IMR-90 (cell line): Measurements from ENCODE around the gene EPB41L4A. TPM values are rescaled to one million over a fixed set of nuclear protein-coding genes. Genes with fewer than 3 reads are reported as not detected.

Experiments
- ATAC-seq: fragments of 200-7000 bp; cut with Tn5 transposase; 2 replicates; pipeline ENCODE4 v1.9.1; 2020; ENCODE audit warnings: low read depth, mild to moderate bottlenecking, moderate library complexity
- BruUV-seq: library from RNA; stranded (reverse); fragments of 400-500 nt; replicated peaks from 2 replicates; lab custom pipeline; 2021; lab: Mats Ljungman, UMichigan
- CTCF ChIA-PET: fragments of 300-600 bp; formaldehyde crosslinking; extraction: SDS; loops from one replicate; lab custom pipeline; 2021; ENCODE audit warnings: antibody characterized with exemption; lab: Yijun Ruan, JAX
- POLR2A ChIA-PET: fragments of 300-600 bp; sonication (Branson Sonifier 250); formaldehyde crosslinking; loops from one replicate; lab custom pipeline; 2022; ENCODE audit warnings: antibody characterized with exemption; ENCODE audit not compliant: unreplicated experiment; lab: Charles Lee
- DNase-seq: peaks from one replicate; pipeline ENCODE4 v3.0.0; 2013
- H2AFZ ChIP-seq: replicated peaks from 2 replicates; pipeline ENCODE3; 2013; ENCODE audit warnings: low read length, mild to moderate bottlenecking; ENCODE audit not compliant: poor library complexity
- H2AK5ac ChIP-seq: 2 replicates; pipeline ENCODE4 v1.6.1; 2013; ENCODE audit warnings: low read depth, low read length, inconsistent platforms
- H2AK9ac ChIP-seq: replicated peaks from 2 replicates; pipeline ENCODE3; 2013; ENCODE audit warnings: mild to moderate bottlenecking, low read depth, low read length, moderate library complexity; ENCODE audit not compliant: poor library complexity
- H2BK120ac ChIP-seq: 2 replicates; pipeline ENCODE4 v1.6.1; 2013; ENCODE audit warnings: low read depth, low read length, inconsistent platforms
- H2BK15ac ChIP-seq: 3 replicates; pipeline ENCODE4 v1.6.1; 2013; ENCODE audit warnings: low read depth, low read length, inconsistent platforms
- H2BK20ac ChIP-seq: 2 replicates; pipeline ENCODE4 v1.6.1; 2013; ENCODE audit warnings: low read depth, mild to moderate bottlenecking, inconsistent platforms, low read length, moderate library complexity
- H2BK5ac ChIP-seq: 2 replicates; pipeline ENCODE4 v1.6.1; 2013; ENCODE audit warnings: mild to moderate bottlenecking, low read depth, low read length, inconsistent platforms; ENCODE audit not compliant: poor library complexity, severe bottlenecking
- H3K14ac ChIP-seq: replicated peaks from 2 replicates; pipeline ENCODE4 v1.6.1; 2013; ENCODE audit warnings: low read depth, low read length, inconsistent platforms
- H3K18ac ChIP-seq: 2 replicates; pipeline ENCODE4 v1.6.1; 2013; ENCODE audit warnings: low read depth, low read length, control low read depth
- H3K23ac ChIP-seq: 2 replicates; pipeline ENCODE4 v1.6.1; 2013; ENCODE audit warnings: low read depth, low read length, inconsistent platforms
- H3K27ac ChIP-seq: 2 replicates; pipeline ENCODE4 v1.5.1; 2013; ENCODE audit warnings: mild to moderate bottlenecking, control low read depth, low read length; ENCODE audit not compliant: insufficient read depth
- H3K27me3 ChIP-seq: 2 replicates; pipeline ENCODE4 v1.6.1; 2013; ENCODE audit warnings: low read length; ENCODE audit not compliant: control insufficient read depth, insufficient read depth
- H3K36me3 ChIP-seq: 2 replicates; pipeline ENCODE4 v1.6.1; 2013; ENCODE audit warnings: low read length, mixed read lengths; ENCODE audit not compliant: control insufficient read depth, insufficient read depth
- H3K4ac ChIP-seq: 2 replicates; pipeline ENCODE4 v1.6.1; 2013; ENCODE audit warnings: low read depth, low read length, inconsistent platforms
- H3K4me1 ChIP-seq: 2 replicates; pipeline ENCODE4 v1.6.1; 2013; ENCODE audit warnings: low read length, mixed read lengths; ENCODE audit not compliant: control insufficient read depth, insufficient read depth
- H3K4me2 ChIP-seq: 2 replicates; pipeline ENCODE4 v1.6.1; 2013; ENCODE audit warnings: low read depth, mild to moderate bottlenecking, control low read depth, low read length, moderate library complexity
- H3K4me3 ChIP-seq: 2 replicates; pipeline ENCODE4 v1.5.1; 2013; ENCODE audit warnings: low read depth, mild to moderate bottlenecking, control low read depth, low read length, moderate library complexity; ENCODE audit not compliant: insufficient read depth
- H3K56ac ChIP-seq: 2 replicates; pipeline ENCODE4 v1.6.1; 2013; ENCODE audit warnings: low read length, inconsistent platforms; ENCODE audit not compliant: insufficient read depth; ENCODE audit errors: extremely low read depth
- H3K79me1 ChIP-seq, 2 experiments: 2 replicates each; pipeline ENCODE4 v1.6.1; 2013; ENCODE audit warnings: low read length in 2 of 2, inconsistent platforms in 1 of 2, low read depth in 1 of 2
- H3K9ac ChIP-seq: 2 replicates; pipeline ENCODE4 v1.6.1; 2013; ENCODE audit warnings: low read depth, low read length, control low read depth
- H3K9me1 ChIP-seq: 2 replicates; pipeline ENCODE4 v1.6.1; 2013; ENCODE audit warnings: low read length, inconsistent platforms; ENCODE audit not compliant: insufficient read depth
- H3K9me3 ChIP-seq: 2 replicates; pipeline ENCODE4 v1.6.1; 2013; ENCODE audit warnings: low read length; ENCODE audit not compliant: control insufficient read depth, insufficient read depth
- H4K20me1 ChIP-seq: 2 replicates; pipeline ENCODE4 v1.6.1; 2013; ENCODE audit warnings: low read length, inconsistent platforms; ENCODE audit not compliant: insufficient read depth
- H4K5ac ChIP-seq: 2 replicates; pipeline ENCODE4 v1.6.1; 2013; ENCODE audit warnings: mild to moderate bottlenecking, low read depth, low read length, control low read depth
- H4K8ac ChIP-seq, 2 experiments: 2 replicates each; pipeline ENCODE4 v1.6.1; 2013; ENCODE audit warnings: low read depth in 2 of 2, low read length in 2 of 2, control low read depth in 1 of 2, inconsistent platforms in 1 of 2
- H4K91ac ChIP-seq: 2 replicates; pipeline ENCODE4 v1.6.1; 2013; ENCODE audit warnings: low read depth, low read length, inconsistent platforms; ENCODE audit not compliant: insufficient read depth
- BHLHE40 ChIP-seq: fragments of 150-350 bp; IDR thresholded peaks from 2 replicates; pipeline ENCODE4 v1.6.1; 2016; ENCODE audit warnings: mild to moderate bottlenecking, low read depth, low read length
- CEBPB ChIP-seq: IDR thresholded peaks from 2 replicates; pipeline ENCODE4 v1.6.1; 2012; ENCODE audit warnings: low read depth, low read length, improper control_type of control experiment
- CHD1 ChIP-seq: IDR thresholded peaks from 2 replicates; pipeline ENCODE4 v1.6.1; 2012; ENCODE audit warnings: low read depth, low read length, improper control_type of control experiment
- CTCF ChIP-seq: conservative IDR thresholded peaks from 2 replicates; pipeline ENCODE4 v1.5.1; 2012; ENCODE audit warnings: mild to moderate bottlenecking, low read depth, low read length, improper control_type of control experiment
- FOS ChIP-seq: fragments of 150-350 bp; IDR thresholded peaks from 2 replicates; pipeline ENCODE4 v1.6.1; 2016; ENCODE audit warnings: low read depth, low read length
- MAFK ChIP-seq: IDR thresholded peaks from 2 replicates; pipeline ENCODE4 v1.6.1; 2012; ENCODE audit warnings: low read depth, low read length, improper control_type of control experiment
- MAZ ChIP-seq: IDR thresholded peaks from 2 replicates; pipeline ENCODE4 v1.6.1; 2012; ENCODE audit warnings: low read depth, mild to moderate bottlenecking, low read length, improper control_type of control experiment, moderate library complexity, borderline replicate concordance
- MXI1 ChIP-seq: IDR thresholded peaks from 2 replicates; pipeline ENCODE4 v1.6.1; 2012; ENCODE audit warnings: low read depth, mild to moderate bottlenecking, low read length, moderate library complexity, borderline replicate concordance
- NFE2L2 ChIP-seq: fragments of 150-350 bp; IDR thresholded peaks from 2 replicates; pipeline ENCODE4 v1.6.1; 2016; ENCODE audit warnings: low read depth, mild to moderate bottlenecking, low read length
- POLR2A ChIP-seq: IDR thresholded peaks from 2 replicates; pipeline ENCODE4 v1.6.1; 2012; ENCODE audit warnings: mild to moderate bottlenecking, low read depth, low read length
- RCOR1 ChIP-seq: IDR thresholded peaks from 2 replicates; pipeline ENCODE4 v1.6.1; 2012; ENCODE audit warnings: mild to moderate bottlenecking, low read length, improper control_type of control experiment; ENCODE audit not compliant: insufficient replicate concordance
- SMC3 ChIP-seq: fragments of 150-350 bp; IDR thresholded peaks from 2 replicates; pipeline ENCODE4 v1.6.1; 2016; ENCODE audit warnings: low read depth, mild to moderate bottlenecking, antibody characterized with exemption, low read length, moderate library complexity
- WGBS, 2 experiments: methylation state at CpG; one replicate each; pipeline versions ENCODE4 v1.1.5 to v1.1.7; 2013; ENCODE audit warnings: missing lambda C conversion rate in 2 of 2; ENCODE audit not compliant: insufficient read length in 1 of 2; ENCODE audit errors: extremely low coverage in 2 of 2; 5-methylcytosine and 5-hydroxymethylcytosine counted together
- dilution Hi-C: fragments of 300-500 bp; cut with HindIII; formaldehyde crosslinking; loops from one replicate; pipeline ENCODE4 v1.14.3; 2018; ENCODE audit warnings: low sequenced_read_pairs; ENCODE audit not compliant: unreplicated experiment
- in situ Hi-C: fragments of 300-500 bp; cut with MboI; formaldehyde crosslinking; loops from 3 replicates; pipeline ENCODE4 v1.14.3; 2019; ENCODE audit warnings: low sequenced_read_pairs, inconsistent platforms, mixed read lengths
- intact Hi-C: fragments of 100-400 bp; cut with micrococcal nuclease; formaldehyde crosslinking; loops from 2 replicates; pipeline ENCODE4 v1.10.0; 2022
- polyA plus RNA-seq, 3 experiments: library from polyadenylated mRNA; depleted of rRNA; stranded (reverse); fragments of >200 nt; gene quantifications; 2 replicates each; pipeline ENCODE4 v1.2.3, GENCODE V29; 2012; ENCODE audit warnings: low replicate concordance in 1 of 3
- total RNA-seq: library from RNA; depleted of rRNA; stranded (reverse); fragments of >200 nt; gene quantifications from 2 replicates; pipeline ENCODE4 v1.2.3, GENCODE V29; 2012
- TF ChIP-seq, protein P1 (sequence below): fragments of 150-350 bp; IDR thresholded peaks from 2 replicates; pipeline ENCODE4 v1.6.1; 2017; ENCODE audit warnings: mild to moderate bottlenecking, antibody characterized with exemption, low read length, low read depth

EPB41L4A gene
- total and polyA plus RNA-seq, 2 of the 4 experiments (the other 2 are of a cell fraction) = under 0.01 to 0.02 TPM

GRCh38 chr5:112230606-112231005 is 188.5 kb downstream of the EPB41L4A start:
- ATAC-seq = no peak
- WGBS, 2 experiments = no CpG with 5 or more reads among the region's 4 CpGs
- POLR2A ChIA-PET = no interaction called here
- dilution Hi-C loops (no loop called here), in situ Hi-C loops (no loop called here), intact Hi-C loops (no loop called here)
- no peaks in the 10 kb centered on the region for H3K4me1 ChIP-seq
- no peak overlapping the region for H3K4me2 ChIP-seq
- no TSS peak for BruUV-seq
- no peak overlapping the region for H3K23ac ChIP-seq
- H4K8ac ChIP-seq = no peak overlapping the region
- H3K56ac ChIP-seq = no peak overlapping the region
- H2AFZ ChIP-seq = no peak overlapping the region
- no peak overlapping the region for H3K9ac ChIP-seq
- no peak overlapping the region for H2AK9ac ChIP-seq
- H2BK5ac ChIP-seq = no peak overlapping the region
- H3K27ac ChIP-seq = no peak overlapping the region
- H2AK5ac ChIP-seq = no peak overlapping the region
- no peak overlapping the region for H2BK15ac ChIP-seq
- H3K4ac ChIP-seq = no peak overlapping the region
- no peak overlapping the region for H3K18ac ChIP-seq
- no peaks in the 10 kb centered on the region for H3K9me3 ChIP-seq
- no peaks in the 10 kb centered on the region for H3K27me3 ChIP-seq
- no peaks in the 10 kb centered on the region for H3K36me3 ChIP-seq
- no peak overlapping the region for H4K91ac ChIP-seq
- H2BK20ac ChIP-seq = no peak overlapping the region
- H3K4me3 ChIP-seq = no peak overlapping the region
- DNase-seq = no peak
- CTCF ChIA-PET = no interaction called here
- H2BK120ac ChIP-seq = no peak overlapping the region
- H3K79me1 ChIP-seq = no peaks in the 10 kb centered on the region
- H3K9me1 ChIP-seq = no peaks in the 10 kb centered on the region
- TF ChIP-seq RCOR1 (no peak), MAFK (no peak), CEBPB (no peak), NFE2L2 (no peak), BHLHE40 (no peak), POLR2A (no peak), FOS (no peak), MXI1 (no peak), CHD1 (no peak), SMC3 (no peak), MAZ (no peak), CTCF (no peak)
- TF ChIP-seq, protein P1, sequence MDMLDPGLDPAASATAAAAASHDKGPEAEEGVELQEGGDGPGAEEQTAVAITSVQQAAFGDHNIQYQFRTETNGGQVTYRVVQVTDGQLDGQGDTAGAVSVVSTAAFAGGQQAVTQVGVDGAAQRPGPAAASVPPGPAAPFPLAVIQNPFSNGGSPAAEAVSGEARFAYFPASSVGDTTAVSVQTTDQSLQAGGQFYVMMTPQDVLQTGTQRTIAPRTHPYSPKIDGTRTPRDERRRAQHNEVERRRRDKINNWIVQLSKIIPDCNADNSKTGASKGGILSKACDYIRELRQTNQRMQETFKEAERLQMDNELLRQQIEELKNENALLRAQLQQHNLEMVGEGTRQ = no peak
- no peak overlapping the region for H3K14ac ChIP-seq
- H4K5ac ChIP-seq = no peak overlapping the region
- H4K20me1 ChIP-seq = no peaks in the 10 kb centered on the region
